Peyer's patch (tissue), 4 donors: ENCODE data around the gene MYMK. TPM values are rescaled to one million over a fixed set of nuclear protein-coding genes. Genes with fewer than 3 reads are reported as not detected.
"Not testable (repeated sequence)": the region's sequence is repeated elsewhere in the genome, so short reads cannot be mapped to it uniquely, and the experiment has no call there.

ENCODE experiments used
- DNase-seq, 3 donors: peaks; one replicate each; pipeline ENCODE4 v3.0.0-alpha.2; 2017 to 2019
- H3K27ac ChIP-seq, 4 donors: fragments of 200-600 bp; sonication (generic); one replicate each; pipeline ENCODE4 v1.5.1; 2016 to 2019
- H3K27me3 ChIP-seq, 2 donors: fragments of 200-600 bp; sonication (generic); one replicate each; pipeline ENCODE4 v1.5.1; 2019
- H3K36me3 ChIP-seq, 3 donors: fragments of 200-600 bp; sonication (generic); one replicate each; pipeline ENCODE4 v1.5.1; 2016 to 2019
- H3K4me1 ChIP-seq, 4 donors: fragments of 200-600 bp; sonication (generic); one replicate each; pipeline ENCODE4 v1.5.1; 2016 to 2019
- H3K4me3 ChIP-seq, 4 donors: fragments of 200-600 bp; sonication (generic); 1 replicate in 3 of 4; 2 replicates in 1 of 4; pipeline ENCODE4 v1.5.1; 2016 to 2019; ENCODE audit warnings: mild to moderate bottlenecking in 1 of 4
- H3K9me3 ChIP-seq, 4 donors: fragments of 200-600 bp; sonication (generic); one replicate each; pipeline ENCODE4 v1.5.1; 2016 to 2019; ENCODE audit warnings: mild to moderate bottlenecking in 1 of 4
- CTCF ChIP-seq, 6 experiments: fragments of 450-650 bp in 4 of 6; fragments of 200-600 bp in 2 of 6; sonication (generic) in 1 of 6; IDR thresholded peaks; one replicate each; pipeline ENCODE4 v1.5.1; 2017 to 2019; ENCODE audit warnings: antibody characterized with exemption in 6 of 6, mild to moderate bottlenecking in 3 of 6, moderate library complexity in 1 of 6
- POLR2A ChIP-seq, 2 donors: fragments of 450-650 bp; IDR thresholded peaks; one replicate each; pipeline ENCODE4 v1.5.1; 2017; ENCODE audit warnings: antibody characterized with exemption in 2 of 2, mild to moderate bottlenecking in 2 of 2, moderate library complexity in 2 of 2
- total RNA-seq, 4 donors: library from RNA; depleted of rRNA; stranded (reverse); fragments of >200 nt; gene quantifications; one replicate each; pipeline ENCODE4 v1.1.0, GENCODE V29; 2016

MYMK gene
- total RNA-seq, 4 donors from 2014 or later, result not detected

GRCh38 chr9:133566382-133566781 lies 41.6 kb upstream of the MYMK start:
- no peaks in the 10 kb centered on the region for H3K9me3 ChIP-seq
- TF ChIP-seq POLR2A (IDR thresholded peaks at IDR 0.05) (no peak), CTCF (IDR thresholded peaks at IDR 0.05) (no peak)
- no peaks in the 10 kb centered on the region for H3K36me3 ChIP-seq
- H3K4me1 ChIP-seq, result peaks cover 0 to 8% (median 3%) of the 10 kb centered on the region in 4 donors
- no peaks in the 10 kb centered on the region for H3K27me3 ChIP-seq
- no peak overlapping the region for H3K4me3 ChIP-seq
- no peak for DNase-seq
- H3K27ac ChIP-seq, result no peak overlapping the region

- H3K4me3 ChIP-seq, result no peak overlapping the region
- no peaks in the 10 kb centered on the region for H3K36me3 ChIP-seq
- no peaks in the 10 kb centered on the region for H3K9me3 ChIP-seq
- peak overlapping the region in 1 of 4 donors; percentile 27 for H3K27ac ChIP-seq
- TF ChIP-seq CTCF (IDR thresholded peaks at IDR 0.05), result no peak
- no peak for TF ChIP-seq POLR2A (IDR thresholded peaks at IDR 0.05)
- DNase-seq, result no peak
- H3K27me3 ChIP-seq, result no peaks in the 10 kb centered on the region
- H3K4me1 ChIP-seq, result peaks cover 0 to 8% (median 3%) of the 10 kb centered on the region in 4 donors
These were observed 39.8 kb upstream of the MYMK start for GRCh38 chr9:133564451-133565116.

GRCh38 chr9:133563814-133564213 lies 39.1 kb upstream of the MYMK start:
- not testable (repeated sequence) for H3K36me3 ChIP-seq, H3K4me1 ChIP-seq, DNase-seq, H3K9me3 ChIP-seq, H3K27me3 ChIP-seq, H3K4me3 ChIP-seq, H3K27ac ChIP-seq

GRCh38 chr9:133563291-133563796 lies 38.6 kb upstream of the MYMK start:
- Histone ChIP-seq H3K27ac (peak overlapping the region in 1 of 4 donors; percentile 19), H3K4me1 (peaks cover 0 to 11% (median 3%) of the 10 kb centered on the region in 4 donors), H3K9me3 (no peaks in the 10 kb centered on the region), H3K4me3 (no peak overlapping the region), H3K36me3 (no peaks in the 10 kb centered on the region), H3K27me3 (no peaks in the 10 kb centered on the region)
- TF ChIP-seq CTCF (IDR thresholded peaks at IDR 0.05), result no peak
- TF ChIP-seq POLR2A (IDR thresholded peaks at IDR 0.05), result no peak
- DNase-seq, result peak in 2 of 3 donors; percentile 57

GRCh38 chr9:133562611-133563290 lies 38.0 kb upstream of the MYMK start:
- Histone ChIP-seq H3K9me3 (no peaks in the 10 kb centered on the region), H3K4me3 (no peak overlapping the region), H3K27me3 (no peaks in the 10 kb centered on the region), H3K27ac (peak overlapping the region in 1 of 4 donors; percentile 19), H3K4me1 (peaks cover 0 to 17% (median 3%) of the 10 kb centered on the region in 4 donors), H3K36me3 (no peaks in the 10 kb centered on the region)
- no peak for DNase-seq
- no peak for TF ChIP-seq CTCF (IDR thresholded peaks at IDR 0.05)
- no peak for TF ChIP-seq POLR2A (IDR thresholded peaks at IDR 0.05)

GRCh38 chr9:133561976-133562554 lies 37.3 kb upstream of the MYMK start:
- Histone ChIP-seq H3K4me1 (peaks cover 0 to 21% (median 3%) of the 10 kb centered on the region in 4 donors), H3K36me3 (no peaks in the 10 kb centered on the region), H3K27me3 (no peaks in the 10 kb centered on the region), H3K4me3 (no peak overlapping the region), H3K27ac (no peak overlapping the region), H3K9me3 (no peaks in the 10 kb centered on the region)
- TF ChIP-seq POLR2A (IDR thresholded peaks at IDR 0.05) (no peak), CTCF (IDR thresholded peaks at IDR 0.05) (no peak)
- DNase-seq, result no peak
